Omental fat pad (tissue), 4 donors: ENCODE results near the gene SLC2A8. TPM values are rescaled to one million over a fixed set of nuclear protein-coding genes. Genes with fewer than 3 reads are reported as not detected.

Source experiments
- ATAC-seq: fragments of 150-250 bp; one replicate; pipeline ENCODE4 v1.9.1; 2016; ENCODE audit warnings: mild to moderate bottlenecking, moderate library complexity; ENCODE audit not compliant: low FRiP score
- DNase-seq: peaks from one replicate; pipeline ENCODE4 v3.0.0-alpha.2; 2019; ENCODE audit warnings: low spot score
- total RNA-seq, 4 donors: library from RNA; depleted of rRNA; stranded (reverse); fragments of >200 nt; gene quantifications; one replicate each; pipeline ENCODE4 v1.1.0, GENCODE V29; 2016
- TF ChIP-seq, protein P1 (sequence below), 3 donors: fragments of 450-650 bp; IDR thresholded peaks; one replicate each; pipeline ENCODE4 v1.5.1; 2016 to 2017; ENCODE audit warnings: antibody characterized with exemption in 3 of 3, mild to moderate bottlenecking in 3 of 3, moderate library complexity in 2 of 3

SLC2A8 gene
- total RNA-seq, 4 donors from 2014 or later: 12.2 to 28.0 (median 17.8) TPM

DNA sequence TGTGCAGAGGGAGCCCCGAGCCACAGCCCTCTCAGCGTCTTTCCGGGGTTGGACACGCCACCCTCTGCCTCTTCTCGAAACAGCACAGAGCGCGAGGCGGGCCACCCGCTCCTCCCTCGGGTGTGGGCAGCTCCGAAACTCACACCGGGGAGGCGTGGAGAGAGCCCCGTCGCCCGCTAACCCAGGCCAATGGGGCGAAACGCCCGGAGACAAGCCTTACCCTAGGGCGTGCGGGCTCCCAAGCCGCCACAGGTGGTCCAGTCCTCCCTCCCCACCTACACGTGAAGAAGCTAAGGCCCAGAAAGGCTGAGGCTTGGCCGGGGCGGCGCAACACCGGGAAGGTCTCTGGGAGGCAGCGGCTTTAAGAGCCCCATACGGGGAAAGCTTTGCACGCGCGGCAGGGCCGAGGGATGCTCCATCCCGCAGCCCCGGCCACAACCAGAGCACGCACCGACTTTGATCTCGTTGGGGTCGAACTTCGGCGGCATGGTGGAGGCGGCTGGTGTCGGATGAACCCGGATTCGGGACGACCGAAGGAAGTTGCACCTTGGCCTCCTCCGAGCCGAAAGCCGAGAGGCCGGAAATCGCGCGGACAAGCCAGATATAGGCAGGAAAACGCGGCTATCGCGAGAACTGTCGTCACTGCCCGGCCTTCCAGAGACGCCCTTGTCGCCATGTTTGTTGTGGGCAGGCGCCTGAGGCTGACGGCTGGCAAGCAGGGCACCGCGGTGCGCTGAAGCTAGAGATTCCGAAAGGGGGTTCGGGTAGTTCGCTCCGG is 54.0 kb downstream of the SLC2A8 start, which contains the start of the genes LRSAM1 and RPL12:
LRSAM1 (plus strand) TSS at position 681 of the 778 bp plus-strand sequence. CDS start 3,018 bp downstream, outside the sequence.
RPL12 (minus strand) TSS at position 577 of the 778 bp plus-strand sequence; CDS start at position 488, 89 bp downstream.
- peak; percentile 98 for DNase-seq
- ATAC-seq: peak; percentile 74
- TF ChIP-seq, protein P1, sequence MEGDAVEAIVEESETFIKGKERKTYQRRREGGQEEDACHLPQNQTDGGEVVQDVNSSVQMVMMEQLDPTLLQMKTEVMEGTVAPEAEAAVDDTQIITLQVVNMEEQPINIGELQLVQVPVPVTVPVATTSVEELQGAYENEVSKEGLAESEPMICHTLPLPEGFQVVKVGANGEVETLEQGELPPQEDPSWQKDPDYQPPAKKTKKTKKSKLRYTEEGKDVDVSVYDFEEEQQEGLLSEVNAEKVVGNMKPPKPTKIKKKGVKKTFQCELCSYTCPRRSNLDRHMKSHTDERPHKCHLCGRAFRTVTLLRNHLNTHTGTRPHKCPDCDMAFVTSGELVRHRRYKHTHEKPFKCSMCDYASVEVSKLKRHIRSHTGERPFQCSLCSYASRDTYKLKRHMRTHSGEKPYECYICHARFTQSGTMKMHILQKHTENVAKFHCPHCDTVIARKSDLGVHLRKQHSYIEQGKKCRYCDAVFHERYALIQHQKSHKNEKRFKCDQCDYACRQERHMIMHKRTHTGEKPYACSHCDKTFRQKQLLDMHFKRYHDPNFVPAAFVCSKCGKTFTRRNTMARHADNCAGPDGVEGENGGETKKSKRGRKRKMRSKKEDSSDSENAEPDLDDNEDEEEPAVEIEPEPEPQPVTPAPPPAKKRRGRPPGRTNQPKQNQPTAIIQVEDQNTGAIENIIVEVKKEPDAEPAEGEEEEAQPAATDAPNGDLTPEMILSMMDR (IDR thresholded peaks at IDR 0.05): no peak

DNA sequence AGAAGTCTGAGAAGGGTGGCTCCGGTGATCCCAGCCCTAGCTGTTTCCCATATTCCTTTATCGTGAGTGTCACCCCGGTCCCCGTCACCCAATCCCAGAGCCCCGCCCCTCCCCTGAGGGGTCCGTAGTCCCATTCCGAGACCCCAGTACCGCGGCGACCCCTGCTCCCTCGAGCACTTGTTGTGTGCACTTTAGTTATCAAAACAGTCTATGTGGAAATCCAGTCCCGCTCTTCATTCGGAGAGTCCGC is 54.6 kb downstream of the SLC2A8 start:
- TF ChIP-seq, protein P1 (IDR thresholded peaks at IDR 0.05): no peak
- ATAC-seq (peak; percentile 26), DNase-seq (peak; percentile 31)

DNA sequence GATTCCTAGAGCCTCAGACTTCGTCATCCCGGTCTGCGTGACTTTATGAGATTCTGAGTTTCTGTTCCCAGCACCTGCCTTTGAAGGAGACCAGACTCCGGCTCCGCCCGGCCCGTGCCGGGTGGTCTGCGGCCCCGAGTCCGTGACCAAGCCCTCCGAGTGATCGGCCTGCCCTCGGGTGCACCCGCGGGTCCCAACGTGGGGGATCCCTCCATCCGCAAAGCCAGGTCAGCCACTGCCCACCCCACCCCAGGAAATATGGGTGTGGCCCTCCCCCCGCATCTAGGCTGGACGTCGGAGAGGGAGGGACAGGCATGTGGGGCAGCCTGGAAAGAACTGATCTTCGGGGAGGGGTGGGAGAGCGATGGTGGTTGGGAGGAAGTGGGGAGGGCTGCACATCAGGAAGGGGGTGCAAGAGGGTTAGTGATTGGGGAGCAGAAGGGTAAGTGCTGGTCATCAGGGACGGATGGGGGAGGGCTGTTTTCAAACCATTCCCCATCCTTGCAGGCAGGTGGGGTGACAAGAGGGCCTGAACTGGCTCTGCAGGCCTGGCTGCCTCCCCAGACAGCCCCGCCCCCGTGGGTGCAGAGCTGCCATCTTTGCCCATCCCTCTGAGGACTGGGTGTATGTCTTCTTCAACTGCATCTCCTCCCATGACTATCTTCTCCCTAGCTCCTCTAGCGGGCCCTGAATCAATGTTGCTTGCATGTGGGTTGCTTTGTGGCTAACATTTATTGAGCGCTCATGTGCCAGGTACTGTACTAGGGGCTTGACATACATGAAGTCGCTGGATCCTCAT is 55.1 kb downstream of the SLC2A8 start:
- DNase-seq: no peak

DNA sequence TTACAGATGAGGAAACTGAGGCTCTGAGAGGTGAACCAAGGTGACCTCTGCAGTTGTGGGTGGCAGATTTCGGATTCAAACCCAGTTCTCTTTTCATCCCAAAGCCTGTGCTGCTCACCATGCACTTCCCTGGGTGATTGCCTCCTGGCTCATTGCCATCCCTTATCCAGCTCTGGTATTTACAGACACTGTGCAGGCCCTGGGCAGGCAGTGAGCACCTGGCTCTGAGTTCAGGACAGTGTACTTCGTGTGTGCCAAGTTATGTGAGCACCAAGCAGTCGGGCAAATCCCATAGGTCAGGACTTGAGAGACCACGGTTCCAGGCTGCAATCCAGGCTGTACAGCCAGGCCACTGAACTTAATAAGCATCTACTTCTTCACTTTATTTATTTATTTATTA is 55.7 kb downstream of the SLC2A8 start:
- TF ChIP-seq, protein P1 (IDR thresholded peaks at IDR 0.05): no peak
- ATAC-seq (no peak), DNase-seq (no peak)

More for the DNA sequence above, 55.1 kb downstream of the SLC2A8 start:
- peak; percentile 12 for ATAC-seq
- TF ChIP-seq, protein P1 (IDR thresholded peaks at IDR 0.05): no peak

DNA sequence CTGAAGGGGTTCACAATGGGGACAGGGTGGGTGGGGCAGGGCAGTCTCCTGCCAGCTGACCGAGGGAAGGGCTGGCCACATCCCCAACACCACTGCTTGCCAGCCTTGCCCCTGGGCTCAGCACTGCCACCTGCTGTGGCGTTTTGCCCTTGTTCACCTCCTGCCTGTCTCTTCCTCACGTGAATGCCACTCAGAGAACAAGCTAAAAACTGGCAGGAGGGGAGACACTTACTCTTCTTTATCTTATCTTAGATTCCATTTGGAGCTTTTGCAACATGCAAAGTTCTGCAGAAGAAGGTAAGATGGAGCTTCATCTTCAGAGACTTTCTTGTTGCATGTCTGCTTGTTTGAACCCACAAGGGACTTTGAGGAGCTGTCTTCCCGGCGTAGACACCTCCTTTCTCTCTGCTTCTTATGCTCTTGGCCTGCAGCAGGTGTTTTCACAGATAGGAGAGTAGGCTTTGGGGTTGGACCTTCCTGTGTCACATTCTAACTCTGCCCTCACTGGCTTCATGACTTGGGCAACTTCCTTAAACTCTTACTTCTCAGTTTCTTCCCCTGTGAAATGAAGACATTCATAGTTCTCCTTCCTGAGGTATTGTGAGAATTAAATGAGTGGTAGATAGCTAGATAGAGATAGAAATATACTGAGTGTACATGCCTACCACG is 58.5 kb downstream of the SLC2A8 start:
- TF ChIP-seq, protein P1 (IDR thresholded peaks at IDR 0.05): no peak
- DNase-seq (no peak), ATAC-seq (no peak)

DNA sequence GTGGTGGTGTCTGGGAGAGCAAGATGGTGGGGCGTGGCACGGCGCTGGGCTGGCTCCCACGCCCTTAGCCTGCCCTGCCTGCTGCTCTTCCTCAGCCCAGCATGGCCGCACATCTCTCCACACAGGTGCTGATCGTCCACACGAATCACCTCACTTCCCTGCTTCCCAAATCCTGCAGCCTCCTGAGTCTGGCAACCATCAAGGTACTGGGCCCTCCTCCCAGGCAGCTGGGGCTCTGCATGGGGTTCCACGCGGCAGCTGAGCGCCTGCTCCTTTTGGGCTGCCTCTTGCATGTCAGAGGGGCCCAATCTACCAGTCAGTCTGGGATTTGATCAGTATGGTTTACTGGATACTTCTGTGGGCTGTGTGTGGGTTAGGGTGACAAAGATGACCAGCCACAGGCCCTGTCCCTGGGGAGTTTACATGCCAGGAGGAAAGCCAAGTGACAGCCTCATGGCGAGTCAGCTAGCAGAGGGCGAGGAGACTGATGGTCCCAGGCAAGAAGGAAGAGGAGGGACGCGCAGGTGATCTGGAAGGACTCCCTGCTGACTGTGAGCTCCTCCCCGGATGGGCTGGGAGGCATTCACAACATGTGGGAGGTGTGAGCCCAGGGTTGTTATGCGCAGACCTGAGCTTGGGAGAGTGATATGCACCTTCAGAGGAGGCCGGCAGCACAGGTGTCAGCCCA is 60.4 kb downstream of the SLC2A8 start:
- ATAC-seq: peak; percentile 12
- DNase-seq: no peak
- TF ChIP-seq, protein P1 (IDR thresholded peaks at IDR 0.05): no peak
